ENCODE data around the gene ITGAD.

Gene ITGAD

DNA sequence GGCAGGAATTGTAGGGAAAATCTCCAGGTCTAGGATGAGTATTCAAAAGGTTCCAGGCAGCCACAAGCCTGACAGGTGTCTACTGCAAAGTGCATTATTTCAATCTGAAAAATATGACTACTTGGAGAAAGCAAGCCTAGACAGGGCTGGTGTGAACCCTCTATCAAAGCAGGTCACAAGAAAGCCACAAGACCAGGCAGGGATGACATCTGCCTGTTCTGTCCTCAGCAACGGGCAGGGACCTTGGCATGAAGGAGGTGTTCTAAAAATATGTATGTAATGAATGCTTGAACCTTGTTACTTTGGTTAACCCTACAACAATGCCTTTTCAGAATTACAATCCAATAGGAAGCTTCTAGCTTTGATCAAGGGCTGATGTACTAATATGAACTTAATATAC, 36.2 kb downstream of the ITGAD start:
- TF ChIP-seq CTCF (IDR thresholded peaks at IDR 0.05; ENCODE audit: low read depth, low read length) (no peak), MAX (IDR thresholded peaks at IDR 0.05; ENCODE audit: low read depth, low read length) (no peak), POLR2A (IDR thresholded peaks at IDR 0.05; ENCODE audit: extremely low read depth, insufficient read length) (no peak), MYC (IDR thresholded peaks at IDR 0.05; ENCODE audit: low read depth, low read length) (no peak)
- no peak overlapping the region for H3K4me3 ChIP-seq (ENCODE audit: low read depth, low read length)
- DNase-seq (ENCODE audit: low read depth) = no peak

- H3K4me3 ChIP-seq (ENCODE audit: low read depth, low read length) = no peak overlapping the region
- TF ChIP-seq MYC (IDR thresholded peaks at IDR 0.05; ENCODE audit: low read depth, low read length) (no peak), MAX (IDR thresholded peaks at IDR 0.05; ENCODE audit: low read depth, low read length) (no peak), CTCF (IDR thresholded peaks at IDR 0.05; ENCODE audit: low read depth, low read length) (no peak)
- DNase-seq (ENCODE audit: low read depth) = no peak
Measured at GRCh38 chr16:31429796-31430195, 36.7 kb downstream of the ITGAD start.

- no peak for DNase-seq (ENCODE audit: low read depth)
- no peak for TF ChIP-seq MAX (IDR thresholded peaks at IDR 0.05; ENCODE audit: low read depth, low read length)
- TF ChIP-seq CTCF (IDR thresholded peaks at IDR 0.05; ENCODE audit: low read depth, low read length) = no peak
- TF ChIP-seq MYC (IDR thresholded peaks at IDR 0.05; ENCODE audit: low read depth, low read length) = no peak
- TF ChIP-seq POLR2A (IDR thresholded peaks at IDR 0.05; ENCODE audit: extremely low read depth, insufficient read length) = no peak
- no peak overlapping the region for H3K4me3 ChIP-seq (ENCODE audit: low read depth, low read length)
Measured at GRCh38 chr16:31430380-31431052, 37.4 kb downstream of the ITGAD start.

DNA sequence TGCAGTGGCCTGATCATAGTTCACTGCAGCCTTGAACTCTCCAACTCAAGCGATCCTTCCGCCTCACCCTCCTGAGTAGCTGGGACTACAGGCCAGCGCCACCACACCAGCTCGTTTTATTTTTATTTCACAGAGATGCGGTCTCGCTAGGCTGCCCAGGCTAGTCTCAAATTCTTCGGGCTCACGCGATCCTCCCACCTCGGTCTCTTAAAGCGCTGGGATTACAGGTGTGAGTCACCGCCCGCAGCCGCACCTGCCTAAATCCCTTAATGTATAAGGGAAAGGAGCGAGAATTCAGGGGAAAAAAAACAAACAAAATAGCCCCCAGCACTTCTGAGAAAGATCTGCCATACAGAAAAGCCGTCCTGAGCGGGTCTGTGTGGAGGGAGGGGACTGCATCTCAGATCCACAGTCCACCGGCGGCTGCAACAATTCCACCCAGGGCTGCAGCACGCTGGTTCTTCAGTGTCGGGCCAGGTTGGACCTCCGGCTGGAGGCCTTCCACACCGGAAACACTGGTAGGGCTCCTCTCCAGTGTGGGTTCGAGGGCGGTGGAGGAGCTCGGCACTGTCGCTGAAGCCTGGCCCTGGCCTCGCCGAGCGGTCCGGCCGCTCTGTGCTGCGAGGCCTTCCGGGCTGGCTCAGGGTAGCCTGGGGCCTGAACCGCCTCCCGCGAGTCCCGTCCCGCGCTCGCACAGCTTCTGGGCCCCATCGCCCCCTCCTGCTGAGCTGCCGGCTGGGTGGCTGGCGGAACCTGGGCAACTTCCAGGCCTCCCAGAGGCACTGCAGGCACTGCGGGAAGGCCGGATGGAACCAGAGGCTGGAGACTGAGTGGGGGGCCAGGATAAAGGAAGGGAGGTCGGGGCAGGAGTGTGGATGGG, 42.4 kb downstream of the ITGAD start:
- TF ChIP-seq MAX (IDR thresholded peaks at IDR 0.05; ENCODE audit: low read depth, low read length) (no peak), POLR2A (IDR thresholded peaks at IDR 0.05; ENCODE audit: extremely low read depth, insufficient read length) (no peak), CTCF (IDR thresholded peaks at IDR 0.05; ENCODE audit: low read depth, low read length) (no peak), MYC (IDR thresholded peaks at IDR 0.05; ENCODE audit: low read depth, low read length) (no peak)
- no peak for DNase-seq (ENCODE audit: low read depth)
- H3K4me3 ChIP-seq (ENCODE audit: low read depth, low read length) = no peak overlapping the region

DNA sequence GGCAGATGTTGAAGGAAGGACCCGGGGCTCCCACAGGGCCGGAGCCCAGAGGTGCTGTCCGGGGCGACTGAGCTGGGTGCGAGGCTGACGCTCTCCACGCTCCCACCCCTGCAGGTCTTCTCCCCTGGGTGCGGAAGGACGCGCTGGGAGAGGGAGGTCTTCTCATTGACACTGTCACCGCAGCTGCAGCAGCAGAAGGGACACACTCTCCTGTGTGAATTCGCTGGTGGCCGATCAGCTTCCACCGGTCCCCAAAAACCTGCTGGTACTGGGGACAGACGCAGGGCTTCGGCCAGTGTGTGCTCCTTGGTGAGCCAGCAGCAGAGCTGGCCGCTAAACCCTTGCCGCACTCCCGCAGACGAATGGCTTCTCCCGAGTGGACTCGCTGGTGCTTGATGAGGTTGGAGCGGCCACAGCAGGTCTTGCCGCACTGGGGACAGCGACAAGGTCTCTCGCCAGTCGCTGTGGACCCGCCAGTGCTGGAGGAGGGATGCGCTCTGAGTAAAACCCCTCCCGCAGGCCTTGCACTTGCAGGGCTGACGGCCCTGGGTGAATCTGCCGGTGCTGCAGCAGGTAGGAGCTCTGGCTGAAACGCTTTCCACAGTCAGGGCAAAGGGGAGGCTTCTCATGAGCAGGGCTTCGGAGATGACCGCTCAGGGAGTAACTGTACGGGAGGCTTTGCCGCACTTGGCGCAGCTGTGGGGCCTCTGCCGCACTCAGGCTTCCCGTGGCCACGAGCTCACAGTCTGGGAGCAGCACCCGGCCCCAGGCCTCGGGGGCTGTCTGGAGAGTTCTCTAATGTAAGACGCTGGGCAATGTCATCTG, 43.3 kb downstream of the ITGAD start:
- H3K4me3 ChIP-seq (ENCODE audit: low read depth, low read length) = no peak overlapping the region
- no peak for TF ChIP-seq MYC (IDR thresholded peaks at IDR 0.05; ENCODE audit: low read depth, low read length)
- no peak for TF ChIP-seq MAX (IDR thresholded peaks at IDR 0.05; ENCODE audit: low read depth, low read length)
- no peak for TF ChIP-seq POLR2A (IDR thresholded peaks at IDR 0.05; ENCODE audit: extremely low read depth, insufficient read length)
- no peak for TF ChIP-seq CTCF (IDR thresholded peaks at IDR 0.05; ENCODE audit: low read depth, low read length)
- DNase-seq (ENCODE audit: low read depth) = no peak
